Stimulated activated CD4-positive, alpha-beta T cell treated with anti-CD3 and anti-CD28 coated beads, TNF-alpha, amount 100 ng/mL, for 1 hour (primary cell): ENCODE results near the gene SIRT6.
"Not testable (repeated sequence)": the region's sequence is repeated elsewhere in the genome, so short reads cannot be mapped to it uniquely, and the experiment has no call there.

Experiments used
- DNase-seq, 3 donors: peaks; one replicate each; pipeline ENCODE4 v3.0.0-alpha.2; 2020; ENCODE audit warnings: low read depth in 3 of 3, low spot score in 1 of 3

Gene SIRT6

GRCh38 chr19:4200940-4201542 is 18.7 kb upstream of the SIRT6 start:
- no peak for DNase-seq

GRCh38 chr19:4199699-4200293 is 17.4 kb upstream of the SIRT6 start:
- DNase-seq: no peak

- DNase-seq: no peak
Measured at GRCh38 chr19:4198467-4199126, 16.2 kb upstream of the SIRT6 start.

- DNase-seq: no peak
Measured at GRCh38 chr19:4197625-4198466, 15.5 kb upstream of the SIRT6 start.

- DNase-seq: no peak
Measured at GRCh38 chr19:4197228-4197624, 14.9 kb upstream of the SIRT6 start.

GRCh38 chr19:4196587-4197148 is 14.3 kb upstream of the SIRT6 start:
- DNase-seq: no peak

GRCh38 chr19:4196009-4196408 is 13.6 kb upstream of the SIRT6 start:
- DNase-seq: no peak

- DNase-seq: no peak
Measured at GRCh38 chr19:4194353-4194752, 12.0 kb upstream of the SIRT6 start.

- not testable (repeated sequence) for DNase-seq
Measured at GRCh38 chr19:4192537-4192936, 10.2 kb upstream of the SIRT6 start.

GRCh38 chr19:4189641-4190040 is 7.3 kb upstream of the SIRT6 start:
- DNase-seq: no peak

- DNase-seq: no peak
Measured at GRCh38 chr19:4187313-4188122, 5.2 kb upstream of the SIRT6 start.

GRCh38 chr19:4186087-4186993 is 4.0 kb upstream of the SIRT6 start:
- DNase-seq: peak; percentile 35 to 72 (median 45)

GRCh38 chr19:4185413-4186086 is 3.2 kb upstream of the SIRT6 start:
- no peak for DNase-seq

GRCh38 chr19:4184718-4185352 is 2.5 kb upstream of the SIRT6 start:
- DNase-seq: no peak

GRCh38 chr19:4183967-4184717 is 1.8 kb upstream of the SIRT6 start:
- DNase-seq: no peak

GRCh38 chr19:4181053-4181508 is 1.3 kb downstream of the SIRT6 start:
- no peak for DNase-seq

GRCh38 chr19:4178990-4179389 is 3.4 kb downstream of the SIRT6 start:
- no peak for DNase-seq

- no peak for DNase-seq
Measured at GRCh38 chr19:4177146-4177545, 5.2 kb downstream of the SIRT6 start.
